HepG2 (cell line): ENCODE results near the gene EPB41L4A.

Experiments
- FOXP4 ChIP-seq: sonication (generic); formaldehyde crosslinking; IDR thresholded peaks from 2 replicates; pipeline ENCODE4 v1.4.0; 2020; ENCODE audit warnings: missing genetic modification reagents
- IRX3 ChIP-seq: sonication (generic); formaldehyde crosslinking; IDR thresholded peaks from 2 replicates; pipeline ENCODE4 v1.8.1; 2023; ENCODE audit warnings: mild to moderate bottlenecking, low read depth, missing genetic modification reagents, borderline replicate concordance
- KLF9 ChIP-seq: IDR thresholded peaks from 2 replicates; pipeline ENCODE4 v1.6.1; 2016; ENCODE audit warnings: low read depth
- MAFK ChIP-seq, 2 experiments: IDR thresholded peaks in 1 of 2; conservative IDR thresholded peaks in 1 of 2; 2 replicates each; pipeline ENCODE4 v1.6.1; 2011; ENCODE audit warnings: improper control_type of control experiment in 2 of 2, low read length in 2 of 2
- MAX ChIP-seq: IDR thresholded peaks from 2 replicates; pipeline ENCODE4 v1.6.1; 2012; ENCODE audit warnings: inconsistent platforms
- PRMT3 ChIP-seq: sonication (generic); formaldehyde crosslinking; IDR thresholded peaks from 2 replicates; pipeline ENCODE4 v1.8.1; 2022; ENCODE audit warnings: low read depth, mild to moderate bottlenecking, moderate library complexity, missing genetic modification reagents, borderline replicate concordance
- SMAD1 ChIP-seq: sonication (generic); formaldehyde crosslinking; IDR thresholded peaks from 2 replicates; pipeline ENCODE4 v1.4.0; 2020; ENCODE audit warnings: missing genetic modification reagents, low read depth, mild to moderate bottlenecking, borderline replicate concordance
- ZBTB7A ChIP-seq: sonication (generic); formaldehyde crosslinking; IDR thresholded peaks from 2 replicates; pipeline ENCODE4 v1.8.0; 2022; ENCODE audit warnings: mild to moderate bottlenecking, missing genetic modification reagents
- ZNF382 ChIP-seq: sonication (generic); formaldehyde crosslinking; IDR thresholded peaks from 2 replicates; pipeline ENCODE4 v1.5.0; 2020; ENCODE audit warnings: missing genetic modification reagents, mild to moderate bottlenecking, borderline replicate concordance
- ZNF552 ChIP-seq: sonication (generic); formaldehyde crosslinking; IDR thresholded peaks from 2 replicates; pipeline ENCODE4 v1.9.0; 2022; ENCODE audit warnings: missing genetic modification reagents, mild to moderate bottlenecking, borderline replicate concordance
- ZNF619 ChIP-seq: sonication (generic); formaldehyde crosslinking; IDR thresholded peaks from 2 replicates; pipeline ENCODE4 v1.4.0; 2020; ENCODE audit warnings: mild to moderate bottlenecking, missing genetic modification reagents

GRCh38 chr5:112304743-112305142 lies 114.3 kb downstream of the EPB41L4A start:
- no peak for TF ChIP-seq ZBTB7A
- TF ChIP-seq MAX = no peak
- no peak for TF ChIP-seq SMAD1 (CRISPR knock-in tag)
- TF ChIP-seq PRMT3 (CRISPR knock-in tag) = no peak
- no peak for TF ChIP-seq ZNF552 (CRISPR knock-in tag)
- TF ChIP-seq IRX3 (CRISPR knock-in tag) = no peak
- TF ChIP-seq FOXP4 = no peak
- no peak for TF ChIP-seq MAFK (conservative IDR thresholded peaks at IDR 0.05 in 1 of 2, IDR thresholded peaks at IDR 0.05 in 1 of 2; ENCODE audit: low read length in 2 of 2)
- TF ChIP-seq KLF9 (CRISPR knock-in tag) = no peak
- no peak for TF ChIP-seq ZNF619 (CRISPR knock-in tag)
- no peak for TF ChIP-seq ZNF382 (CRISPR knock-in tag)
